GM12875 (cell line): ENCODE data around the gene CEMIP.

Experiments used
- H3K4me3 ChIP-seq: one replicate; pipeline ENCODE4 v1.5.1; 2011; ENCODE audit warnings: low read depth, low read length, control low read depth
- CTCF ChIP-seq: IDR thresholded peaks from 2 replicates; pipeline ENCODE4 v1.5.1; 2011; ENCODE audit warnings: low read depth, mild to moderate bottlenecking, control low read depth, inconsistent platforms, low read length, moderate library complexity, borderline replicate concordance; ENCODE audit not compliant: insufficient read depth

Gene CEMIP

GRCh38 chr15:80906159-80906766, 127.1 kb downstream of the CEMIP start:
- H3K4me3 ChIP-seq: no peak overlapping the region
- TF ChIP-seq CTCF: no peak

DNA sequence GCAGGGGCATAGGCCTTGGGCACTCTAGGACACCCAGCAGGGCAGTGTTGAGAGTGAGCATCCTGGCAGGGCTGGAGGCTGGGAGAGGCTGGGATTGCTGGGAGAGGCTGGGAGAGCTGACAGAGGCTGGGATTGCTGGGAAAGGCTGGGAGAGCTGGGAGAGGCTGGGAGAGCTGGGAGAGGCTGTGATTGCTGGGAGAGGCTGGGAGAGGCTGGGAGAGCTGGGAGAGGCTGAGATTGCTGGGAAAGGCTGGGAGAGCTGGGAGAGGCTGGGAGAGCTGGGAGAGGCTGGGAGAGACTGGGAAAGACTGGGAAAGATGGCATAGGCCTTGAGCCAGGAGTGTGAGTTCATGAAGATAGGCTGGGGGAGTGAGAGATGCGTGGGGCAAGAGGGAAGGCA, 132.7 kb downstream of the CEMIP start:
- H3K4me3 ChIP-seq: no peak overlapping the region
- TF ChIP-seq CTCF: no peak

- H3K4me3 ChIP-seq: no peak overlapping the region
- no peak for TF ChIP-seq CTCF
These were observed 133.5 kb downstream of the CEMIP start for GRCh38 chr15:80912673-80913072.

DNA sequence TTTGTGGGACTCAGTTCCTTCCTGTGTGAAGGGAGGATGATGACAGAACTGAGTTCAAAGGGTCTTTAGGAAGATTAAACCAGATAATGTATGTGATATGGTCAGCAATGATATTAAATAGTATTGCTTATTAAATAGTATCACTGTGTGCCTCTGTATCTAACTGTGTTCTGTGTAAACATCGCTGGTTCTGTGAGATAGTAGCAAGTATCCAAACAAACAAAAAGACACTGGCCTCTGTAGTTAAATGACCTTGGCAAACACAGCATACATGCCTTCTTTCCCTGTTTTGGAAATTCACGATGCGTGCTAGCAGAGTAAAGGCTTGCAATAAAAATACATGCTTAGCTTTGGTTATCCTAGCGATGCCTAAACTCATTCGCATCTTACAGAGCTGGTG, 134.4 kb downstream of the CEMIP start:
- TF ChIP-seq CTCF: no peak
- no peak overlapping the region for H3K4me3 ChIP-seq

DNA sequence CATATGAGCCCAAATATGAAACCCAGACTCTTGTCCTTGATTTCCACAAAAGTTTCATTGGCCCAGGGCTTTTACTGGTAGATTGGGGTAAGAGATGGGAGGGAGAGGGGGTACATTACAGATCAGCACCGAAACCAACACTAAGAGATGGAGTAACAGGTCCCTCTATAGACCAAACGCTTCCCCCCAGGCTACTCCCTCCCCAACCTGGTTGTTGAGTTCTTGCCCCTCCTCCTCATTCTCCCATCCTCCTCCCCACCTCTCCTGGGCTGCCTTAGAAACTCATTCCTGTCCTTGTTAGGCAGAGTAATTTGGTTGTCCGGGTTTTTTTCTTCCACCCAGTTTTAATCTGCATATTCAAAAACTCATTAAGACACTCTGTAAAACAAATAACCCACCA, 136.3 kb downstream of the CEMIP start:
- TF ChIP-seq CTCF: no peak
- H3K4me3 ChIP-seq: no peak overlapping the region

DNA sequence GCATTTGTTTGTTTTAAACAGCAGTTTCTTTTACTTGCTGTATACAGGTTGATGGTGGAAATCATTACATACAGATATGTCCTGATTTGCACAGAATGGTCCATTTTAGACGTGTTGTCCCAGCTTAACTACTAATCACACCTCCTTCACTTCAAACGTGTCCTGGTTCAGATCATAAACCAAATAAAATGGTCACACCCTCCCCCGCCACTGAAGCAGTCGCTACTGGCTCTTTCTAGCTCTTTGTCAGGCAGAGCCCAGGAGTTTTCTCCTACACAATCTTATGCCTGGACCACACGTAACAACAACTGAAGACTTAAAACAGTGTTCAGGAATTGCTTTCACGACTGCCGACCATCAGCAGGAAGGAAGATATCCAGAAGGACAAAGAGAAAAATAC, 136.9 kb downstream of the CEMIP start:
- no peak for TF ChIP-seq CTCF
- no peak overlapping the region for H3K4me3 ChIP-seq

GRCh38 chr15:80918196-80918783, 139.1 kb downstream of the CEMIP start:
- no peak overlapping the region for H3K4me3 ChIP-seq
- TF ChIP-seq CTCF: no peak
